Eye (tissue), 1 donor: ENCODE data around the gene OR2S2.
A peak's percentile ranks its signal among the peaks of the same experiment; 100 is the strongest.
"Not testable (repeated sequence)": the region's sequence is repeated elsewhere in the genome, so short reads cannot be mapped to it uniquely, and the experiment has no call there.

Source experiments
- DNase-seq: peaks from one replicate; pipeline ENCODE4 v3.0.0-alpha.2; 2015

Gene OR2S2

GRCh38 chr9:35958104-35958837 is at the start of gene OR2S2:
Gene OR2S2, minus strand, starts transcription at chr9:35958154. Its CDS starts 56 bp downstream, at chr9:35958098.
- no peak for DNase-seq

GRCh38 chr9:36007316-36007708 is 49.4 kb upstream of the OR2S2 start:
- no peak for DNase-seq

- no peak for DNase-seq
Observed at GRCh38 chr9:36006549-36007315, 48.8 kb upstream of the OR2S2 start.

GRCh38 chr9:36005891-36006290 is 47.9 kb upstream of the OR2S2 start:
- DNase-seq = no peak

GRCh38 chr9:35998333-35998732 is 40.4 kb upstream of the OR2S2 start:
- no peak for DNase-seq

GRCh38 chr9:35997016-35997415 is 39.1 kb upstream of the OR2S2 start:
- DNase-seq = not testable (repeated sequence)

GRCh38 chr9:35996358-35996970 is 38.5 kb upstream of the OR2S2 start:
- DNase-seq = peak; percentile 14

GRCh38 chr9:35994959-35995358 is 37.0 kb upstream of the OR2S2 start:
- DNase-seq = no peak

- no peak for DNase-seq
Observed at GRCh38 chr9:35993976-35994720, 36.2 kb upstream of the OR2S2 start.

GRCh38 chr9:35993136-35993535 is 35.2 kb upstream of the OR2S2 start:
- DNase-seq = not testable (repeated sequence)

GRCh38 chr9:35990155-35990554 is 32.2 kb upstream of the OR2S2 start:
- peak; percentile 12 for DNase-seq

GRCh38 chr9:35984021-35984420 is 26.1 kb upstream of the OR2S2 start:
- no peak for DNase-seq

GRCh38 chr9:35981699-35982098 is 23.7 kb upstream of the OR2S2 start:
- DNase-seq = no peak

- no peak for DNase-seq
Observed at GRCh38 chr9:35980289-35981011, 22.5 kb upstream of the OR2S2 start.

- DNase-seq = no peak
Observed at GRCh38 chr9:35978792-35979191, 20.8 kb upstream of the OR2S2 start.

GRCh38 chr9:35976726-35977125 is 18.8 kb upstream of the OR2S2 start:
- no peak for DNase-seq

GRCh38 chr9:35974800-35975199 is 16.8 kb upstream of the OR2S2 start:
- no peak for DNase-seq

GRCh38 chr9:35972093-35972492 is 14.1 kb upstream of the OR2S2 start:
- DNase-seq = peak; percentile 67

GRCh38 chr9:35967042-35967441 is 9.1 kb upstream of the OR2S2 start:
- no peak for DNase-seq

GRCh38 chr9:35966433-35966832 is 8.5 kb upstream of the OR2S2 start:
- no peak for DNase-seq

- DNase-seq = no peak
Observed at GRCh38 chr9:35965011-35965410, 7.1 kb upstream of the OR2S2 start.

- no peak for DNase-seq
Observed at GRCh38 chr9:35962126-35962906, 4.4 kb upstream of the OR2S2 start.
